Upper lobe of right lung (tissue), 1 donor: ENCODE results near the gene DCUN1D1. TPM values are rescaled to one million over a fixed set of nuclear protein-coding genes. Genes with fewer than 3 reads are reported as not detected.

Source experiments
- ATAC-seq: fragments of 200-7000 bp; cut with Tn5 transposase; one replicate; pipeline ENCODE4 v1.9.1; 2020; ENCODE audit warnings: mild to moderate bottlenecking, moderate library complexity
- DNase-seq: peaks from one replicate; pipeline ENCODE4 v3.0.0-alpha.2; 2020
- H3K27ac ChIP-seq: fragments of 200-600 bp; one replicate; pipeline ENCODE4 v1.8.0; 2022
- H3K27me3 ChIP-seq: fragments of 200-600 bp; one replicate; pipeline ENCODE4 v1.8.0; 2022; ENCODE audit warnings: mild to moderate bottlenecking
- H3K36me3 ChIP-seq: fragments of 200-600 bp; one replicate; pipeline ENCODE4 v1.8.0; 2022
- H3K4me1 ChIP-seq: fragments of 200-600 bp; one replicate; pipeline ENCODE4 v1.8.0; 2022
- H3K4me3 ChIP-seq: fragments of 200-600 bp; one replicate; pipeline ENCODE4 v1.8.0; 2022; ENCODE audit warnings: mild to moderate bottlenecking
- H3K9me3 ChIP-seq: fragments of 200-600 bp; one replicate; pipeline ENCODE4 v1.8.0; 2022
- CTCF ChIP-seq: fragments of 200-600 bp; IDR thresholded peaks from one replicate; pipeline ENCODE4 v1.8.0; 2022; ENCODE audit warnings: antibody characterized with exemption
- intact Hi-C: fragments of 100-400 bp; cut with DNase I; formaldehyde crosslinking; loops from one replicate; pipeline ENCODE4 v1.11.0; 2022
- total RNA-seq: library from RNA; stranded (reverse); fragmentation: NEBNext Ultra II Directional; extraction: Animal tissue kit (Norgen Biotek cat#: 25700); gene quantifications from one replicate; pipeline ENCODE4 v1.2.1, GENCODE V29; 2021
- donor health status: DM: no; HTN: yes; CAD: no; lungs with severe emphysema.

DCUN1D1 gene
- total RNA-seq, 1 donor from 2014 or later = 49.9 TPM

- Histone ChIP-seq H3K27me3 (no peaks in the 10 kb centered on the region), H3K36me3 (peaks cover 52% of the 10 kb centered on the region), H3K4me3 (no peak overlapping the region), H3K4me1 (no peaks in the 10 kb centered on the region), H3K27ac (no peak overlapping the region), H3K9me3 (no peaks in the 10 kb centered on the region)
- intact Hi-C loops = no loop called here
- DNase-seq (no peak), ATAC-seq (no peak)
- TF ChIP-seq CTCF = no peak
Measured at GRCh38 chr3:183015185-183015584, 34.8 kb upstream of the DCUN1D1 start.

DNA sequence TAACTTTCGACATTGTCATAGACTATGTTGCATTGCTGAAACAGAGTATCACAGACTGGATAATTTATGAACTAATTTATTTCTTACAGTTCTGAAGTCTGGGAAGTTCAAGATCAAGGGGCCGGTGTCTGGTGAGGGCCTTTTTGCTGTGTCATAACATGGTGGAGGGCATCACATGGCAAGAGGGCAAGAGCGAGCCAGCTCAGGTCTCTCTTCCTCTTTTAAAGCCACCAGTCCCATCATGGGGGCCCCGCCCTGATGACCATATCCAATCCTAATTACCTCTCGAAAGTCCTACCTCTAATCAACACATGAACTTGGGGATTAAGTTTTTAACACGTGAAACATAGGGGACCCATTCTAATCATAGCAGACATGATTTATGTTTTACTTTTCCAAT lies 33.5 kb upstream of the DCUN1D1 start:
- Histone ChIP-seq H3K36me3 (peaks cover 39% of the 10 kb centered on the region), H3K27me3 (no peaks in the 10 kb centered on the region), H3K9me3 (no peaks in the 10 kb centered on the region), H3K4me3 (no peak overlapping the region), H3K27ac (no peak overlapping the region), H3K4me1 (no peaks in the 10 kb centered on the region)
- DNase-seq = no peak
- TF ChIP-seq CTCF = no peak
- ATAC-seq = peak; percentile 48
- intact Hi-C loops = no loop called here

- intact Hi-C loops = no loop called here
- DNase-seq (no peak), ATAC-seq (no peak)
- Histone ChIP-seq H3K4me1 (no peaks in the 10 kb centered on the region), H3K27ac (no peak overlapping the region), H3K4me3 (no peak overlapping the region), H3K9me3 (no peaks in the 10 kb centered on the region), H3K36me3 (peaks cover 33% of the 10 kb centered on the region), H3K27me3 (no peaks in the 10 kb centered on the region)
- no peak for TF ChIP-seq CTCF
Measured at GRCh38 chr3:183013074-183013473, 32.7 kb upstream of the DCUN1D1 start.

DNA sequence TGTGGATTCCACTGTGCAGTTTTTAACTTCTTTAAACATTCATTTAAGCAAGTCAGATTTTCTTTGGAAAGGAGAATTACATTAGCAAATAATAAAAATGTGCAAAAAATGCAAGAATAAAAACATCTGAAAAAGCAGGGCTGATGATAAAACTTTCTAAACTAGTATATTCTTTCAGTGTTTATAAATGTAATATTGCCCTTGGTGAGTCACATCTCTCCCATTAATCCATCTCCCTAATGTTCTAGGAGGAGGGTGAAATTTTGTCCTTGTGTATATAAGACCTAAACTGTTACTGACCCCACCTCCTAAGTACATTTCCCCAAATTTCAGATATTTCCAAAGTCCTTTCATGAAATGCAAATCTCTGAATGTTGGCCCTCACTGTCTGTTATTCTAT lies 28.5 kb upstream of the DCUN1D1 start:
- Histone ChIP-seq H3K27me3 (no peaks in the 10 kb centered on the region), H3K4me1 (no peaks in the 10 kb centered on the region), H3K36me3 (peaks cover 9% of the 10 kb centered on the region), H3K4me3 (no peak overlapping the region), H3K27ac (no peak overlapping the region), H3K9me3 (no peaks in the 10 kb centered on the region)
- intact Hi-C loops = no loop called here
- ATAC-seq = no peak
- no peak for TF ChIP-seq CTCF
- DNase-seq = no peak

- no peak for ATAC-seq
- no peak overlapping the region for H3K4me3 ChIP-seq
Measured at GRCh38 chr3:183008303-183008702, 28.0 kb upstream of the DCUN1D1 start.

More at GRCh38 chr3:183008303-183008702, 28.0 kb upstream of the DCUN1D1 start:
- no peak overlapping the region for H3K27ac ChIP-seq
- peaks cover 4% of the 10 kb centered on the region for H3K36me3 ChIP-seq
- intact Hi-C loops = no loop called here
- no peak for DNase-seq
- no peaks in the 10 kb centered on the region for H3K9me3 ChIP-seq
- TF ChIP-seq CTCF = no peak
- no peaks in the 10 kb centered on the region for H3K27me3 ChIP-seq
- no peaks in the 10 kb centered on the region for H3K4me1 ChIP-seq
